GM11168 (cell line): Measurements from ENCODE around the gene IL27RA.

Experiments used
- in situ Hi-C: fragments of 300-500 bp; cut with MboI; formaldehyde crosslinking; loops from one replicate; pipeline ENCODE4 v1.12.0; 2022; ENCODE audit warnings: low sequenced_read_pairs; ENCODE audit not compliant: unreplicated experiment

Gene IL27RA

DNA sequence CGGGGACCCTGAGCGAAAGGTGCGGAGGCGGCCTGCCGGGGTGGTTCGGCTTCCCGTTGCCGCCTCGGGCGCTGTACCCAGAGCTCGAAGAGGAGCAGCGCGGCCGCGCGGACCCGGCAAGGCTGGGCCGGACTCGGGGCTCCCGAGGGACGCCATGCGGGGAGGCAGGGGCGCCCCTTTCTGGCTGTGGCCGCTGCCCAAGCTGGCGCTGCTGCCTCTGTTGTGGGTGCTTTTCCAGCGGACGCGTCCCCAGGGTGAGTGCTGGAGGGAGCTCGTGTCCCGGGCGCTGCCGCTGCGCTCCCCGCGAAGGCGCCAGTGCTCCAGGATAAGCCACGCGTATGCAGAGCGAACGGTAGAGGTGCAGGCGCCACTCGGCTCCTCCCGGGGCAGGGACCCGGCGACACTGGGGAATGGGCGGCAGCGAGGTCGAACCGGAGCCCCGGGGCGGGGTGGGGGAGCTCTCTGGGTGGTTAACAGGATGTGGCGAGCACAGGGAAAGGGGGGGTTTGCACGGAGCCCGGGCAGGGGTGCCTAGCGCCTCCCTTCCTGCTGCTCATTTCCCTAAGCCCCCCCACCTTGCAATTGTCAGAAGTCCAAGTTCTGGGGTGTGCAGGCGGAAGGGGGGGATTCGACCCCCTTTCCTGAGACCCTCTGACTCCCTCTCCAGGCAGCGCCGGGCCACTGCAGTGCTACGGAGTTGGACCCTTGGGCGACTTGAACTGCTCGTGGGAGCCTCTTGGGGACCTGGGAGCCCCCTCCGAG is at the start of gene IL27RA:
Gene IL27RA (plus strand): TSS at position 44 of the 762 bp plus-strand sequence. CDS start 111 bp downstream, at position 155.
- in situ Hi-C loops: no loop called here

DNA sequence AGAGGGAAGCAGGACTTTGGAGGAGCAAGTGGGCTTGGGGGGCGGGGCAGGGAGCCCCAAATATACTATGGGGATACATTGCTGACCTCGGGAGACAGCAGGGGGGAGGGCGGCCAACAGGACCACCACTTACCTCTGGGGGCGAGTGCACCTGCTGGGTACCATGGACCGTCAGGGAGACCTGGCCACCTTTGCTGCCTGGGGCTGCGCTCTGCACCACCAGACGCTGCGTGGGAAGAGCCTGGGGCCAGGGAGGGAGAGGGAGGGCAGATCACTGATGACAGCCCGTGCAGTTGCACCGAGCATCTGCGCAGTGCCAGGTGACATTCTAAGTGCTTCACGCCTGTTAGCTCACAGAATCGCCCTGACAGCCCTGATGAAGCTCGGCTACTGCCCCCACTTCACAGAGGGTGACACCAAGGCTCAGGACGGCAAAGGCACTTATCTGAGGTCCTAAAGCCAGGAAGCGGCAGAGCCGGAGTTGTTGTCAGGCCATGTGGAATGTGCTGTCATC is 49.5 kb upstream of the IL27RA start:
- in situ Hi-C loops: no loop called here

DNA sequence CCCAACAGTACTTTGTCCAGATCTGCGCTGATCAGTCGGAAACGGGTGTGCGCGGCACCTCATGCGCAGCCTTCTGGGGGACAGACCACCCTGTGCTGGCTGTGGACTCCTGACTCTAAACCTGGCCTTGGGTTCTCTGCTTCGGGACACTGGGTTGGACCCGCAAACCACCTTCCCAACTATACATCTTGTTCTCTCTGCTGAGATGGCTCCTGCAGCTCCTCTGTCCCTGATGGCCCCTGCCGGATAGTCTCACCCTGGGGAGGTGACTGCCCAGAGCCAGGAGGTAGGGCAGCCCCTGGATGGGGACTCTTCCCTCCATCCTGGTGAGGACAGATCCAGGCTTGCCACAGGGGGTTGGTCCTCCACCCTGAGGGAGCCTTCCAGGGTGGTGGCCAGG is 48.8 kb upstream of the IL27RA start:
- in situ Hi-C loops: no loop called here

DNA sequence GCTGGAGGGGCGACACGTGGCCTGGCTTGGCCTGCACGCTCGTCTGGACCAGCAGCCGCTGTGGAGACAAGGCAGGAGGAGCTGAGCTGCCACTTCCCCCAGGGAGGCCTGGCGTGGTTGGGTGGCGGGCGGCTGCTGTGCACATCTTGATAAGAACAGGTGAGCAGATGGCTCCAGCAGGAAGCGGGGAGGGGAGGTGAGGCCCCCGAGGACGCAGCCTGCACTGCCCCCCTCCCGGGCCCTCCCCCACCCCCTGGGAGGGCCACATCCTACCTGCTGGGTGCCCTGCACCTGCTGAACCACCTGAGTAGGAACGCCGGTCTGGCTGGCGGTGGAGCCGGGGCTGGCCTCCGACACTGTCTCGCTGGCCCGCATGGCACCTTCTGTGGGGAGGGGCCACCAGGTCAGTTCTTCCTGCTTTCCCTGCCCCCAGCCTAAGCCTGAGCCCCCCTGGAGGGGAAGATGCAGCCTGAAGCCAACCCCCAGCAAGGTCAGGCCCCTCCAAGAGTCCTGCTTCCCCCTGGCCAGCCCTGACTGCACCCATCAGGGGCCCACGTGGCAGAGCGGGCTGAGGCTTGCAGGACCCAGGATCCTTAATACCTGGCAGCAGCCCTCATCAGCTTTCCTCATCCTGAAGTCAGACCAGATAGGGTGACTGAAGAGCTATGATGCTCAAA is 48.2 kb upstream of the IL27RA start:
- in situ Hi-C loops: no loop called here

DNA sequence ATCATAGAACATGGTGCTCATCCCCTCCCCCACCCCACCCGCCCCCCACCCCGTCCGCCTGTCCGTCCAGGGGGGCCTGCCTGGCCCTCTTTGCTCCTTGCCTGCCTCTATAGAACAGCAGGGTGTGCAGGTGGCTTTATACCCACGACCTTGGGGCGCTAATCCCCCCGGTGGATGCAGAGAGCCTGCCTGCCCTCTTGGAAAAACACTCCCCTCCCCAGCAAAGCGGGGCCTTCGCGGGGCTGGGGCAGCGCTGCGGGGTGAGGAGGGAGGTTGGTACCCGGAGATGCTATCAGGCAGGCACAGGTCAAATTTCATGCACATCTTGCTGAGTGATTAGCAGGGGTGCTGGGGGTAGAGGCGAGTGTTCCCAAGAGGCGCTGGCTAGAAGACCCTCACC is 47.4 kb upstream of the IL27RA start:
- in situ Hi-C loops: no loop called here

DNA sequence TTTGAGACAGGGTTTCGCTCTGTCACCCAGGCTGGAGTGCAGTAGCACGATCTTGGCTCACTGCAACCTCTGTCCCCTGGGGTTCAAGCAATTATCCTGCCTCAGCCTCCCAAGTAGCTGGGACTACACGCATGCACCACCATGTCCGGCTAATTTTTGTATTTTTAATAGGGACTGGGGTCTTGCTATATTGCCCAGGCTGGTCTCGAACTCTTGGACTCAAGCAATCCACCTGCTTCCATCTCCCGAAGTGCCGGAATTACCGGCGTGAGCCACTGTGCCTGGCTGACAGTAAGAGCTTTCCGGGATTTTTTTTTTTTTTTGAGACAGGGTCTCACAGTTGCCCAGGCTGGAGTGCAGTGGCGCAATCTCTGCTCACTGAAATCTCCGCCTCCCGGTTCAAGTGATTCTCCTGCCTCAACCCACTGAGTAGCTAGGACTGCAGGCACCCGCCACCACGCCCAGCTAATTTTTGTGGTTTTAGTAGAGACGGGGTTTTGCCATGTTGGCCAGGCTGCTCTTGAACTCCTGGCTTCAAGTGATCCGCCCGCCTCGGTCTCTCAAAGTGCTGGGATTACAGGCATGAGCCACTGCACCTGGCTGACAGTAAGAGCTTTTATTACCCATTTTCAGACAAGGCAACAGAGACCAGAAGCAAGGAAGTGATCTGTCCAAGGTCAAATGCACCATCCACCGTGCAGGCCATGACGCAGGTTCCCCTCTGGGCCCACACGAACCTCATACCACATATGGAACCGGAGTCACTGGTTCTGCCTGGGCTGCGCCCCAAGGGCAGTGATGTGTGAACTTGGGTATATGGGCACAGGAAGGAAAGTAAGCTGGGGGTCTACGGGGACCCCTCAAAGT is 46.5 kb upstream of the IL27RA start:
- in situ Hi-C loops: no loop called here

DNA sequence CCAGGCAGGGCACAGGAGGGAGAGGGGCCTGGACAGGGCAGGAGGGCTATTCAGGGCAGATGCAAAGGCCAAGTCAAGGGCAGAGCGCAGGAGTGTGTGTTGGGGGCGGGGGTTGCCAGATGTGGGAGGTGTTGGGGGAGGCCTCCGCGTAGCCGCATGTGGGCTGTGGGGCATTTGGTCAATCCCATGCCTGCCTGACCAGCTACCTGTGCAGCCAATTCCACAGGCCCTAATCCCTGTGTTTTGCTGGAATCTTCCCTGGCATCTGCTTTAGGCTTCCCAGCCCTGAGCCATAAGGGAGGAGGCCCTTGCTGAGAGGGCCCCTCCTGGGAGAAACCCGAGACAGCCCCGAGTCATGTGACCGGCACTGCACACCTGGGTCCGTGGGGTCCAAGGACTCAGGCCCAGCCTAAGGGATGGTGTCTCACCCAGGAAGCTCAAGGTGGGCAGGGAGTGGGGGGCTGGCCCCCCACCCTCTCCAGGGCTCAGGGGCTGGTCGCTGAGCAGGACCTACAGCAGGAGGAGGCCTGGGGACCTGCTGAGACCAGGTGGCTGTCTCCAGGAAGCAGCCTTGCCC is 45.7 kb upstream of the IL27RA start:
- in situ Hi-C loops: no loop called here

DNA sequence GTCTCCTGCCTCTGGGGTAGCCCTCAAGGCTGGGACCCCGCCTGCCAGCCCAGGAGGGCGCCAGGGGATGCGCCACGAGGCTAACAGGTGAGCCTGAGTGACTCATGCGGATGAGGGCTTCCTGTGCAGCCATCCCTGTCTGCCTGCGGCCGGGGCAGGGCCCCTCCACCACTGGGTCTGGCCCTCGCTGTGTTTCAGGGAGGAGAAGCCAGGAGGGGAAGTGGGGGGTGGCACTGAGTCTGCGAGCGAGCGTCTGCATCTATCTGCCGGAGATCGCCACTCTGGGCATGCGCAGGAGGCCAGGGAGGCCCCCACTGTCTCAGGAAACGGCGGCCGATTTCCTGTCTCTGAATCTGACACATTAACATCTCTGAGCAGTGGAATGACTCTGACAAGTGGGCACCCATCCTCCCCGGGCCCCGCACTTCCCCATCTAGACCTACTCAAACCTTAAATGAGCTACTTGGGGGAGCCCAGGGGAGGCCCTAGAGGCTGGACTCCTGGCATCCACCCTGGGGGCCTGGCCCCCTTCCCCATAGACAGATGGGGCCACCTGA is 45.1 kb upstream of the IL27RA start:
- in situ Hi-C loops: no loop called here

DNA sequence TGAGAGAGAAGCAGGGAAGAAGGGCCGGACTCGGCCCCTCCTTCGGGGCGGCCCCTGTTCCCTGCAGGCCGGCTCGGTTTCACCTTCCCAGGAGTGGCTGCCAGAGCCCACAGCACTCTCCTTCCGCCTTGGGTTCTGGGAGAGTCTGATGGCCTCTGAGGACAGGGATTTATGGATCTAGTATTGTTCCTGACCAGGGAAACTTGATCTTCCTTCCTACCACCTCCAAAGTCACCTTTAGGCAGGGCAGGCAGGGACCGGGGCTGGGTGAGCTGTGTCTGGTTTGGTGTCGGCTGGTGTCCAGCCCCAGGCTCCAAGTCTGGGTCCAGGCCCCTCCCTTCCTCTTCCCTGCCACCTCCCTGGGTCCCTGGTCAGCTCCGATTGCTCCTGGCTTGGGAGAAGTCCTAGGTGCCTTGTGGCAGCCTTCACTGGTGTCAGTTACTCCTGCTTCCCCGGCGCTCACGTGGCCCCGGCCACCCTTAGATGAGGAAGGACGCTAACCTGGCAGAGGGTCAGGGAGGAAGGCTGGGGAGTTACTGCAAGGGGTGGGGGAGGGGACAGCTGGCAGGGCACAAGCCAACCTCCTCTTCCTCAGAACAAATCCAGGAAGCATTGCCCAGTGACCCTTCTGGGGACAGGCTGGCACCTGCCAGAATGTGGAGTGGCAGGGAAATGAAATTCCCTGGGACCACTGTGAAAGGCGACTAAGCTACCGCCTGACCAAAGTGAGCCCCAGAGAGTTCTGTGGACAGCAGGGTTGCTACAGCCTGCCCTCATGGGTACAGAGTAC is 44.3 kb upstream of the IL27RA start:
- in situ Hi-C loops: no loop called here

DNA sequence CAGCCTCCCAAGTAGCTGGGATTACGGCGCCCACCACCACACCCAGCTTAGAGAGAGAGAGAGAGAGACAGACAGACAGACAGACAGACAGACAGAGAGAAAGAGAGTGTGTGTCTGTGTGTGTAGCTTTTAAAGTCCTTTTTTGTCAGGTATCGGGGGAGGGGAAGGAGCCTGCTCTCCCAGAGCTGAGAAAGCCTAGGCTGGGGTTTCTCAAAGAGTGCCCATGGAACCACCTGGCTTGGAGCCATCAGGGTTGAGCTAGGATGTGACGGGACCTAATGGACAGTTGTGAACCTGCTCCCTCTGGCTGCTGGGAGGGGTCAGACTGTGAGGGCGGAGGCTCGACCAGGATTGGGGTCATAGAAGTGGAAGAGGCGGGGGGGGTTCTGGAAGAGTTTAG is 42.1 kb upstream of the IL27RA start:
- in situ Hi-C loops: no loop called here

DNA sequence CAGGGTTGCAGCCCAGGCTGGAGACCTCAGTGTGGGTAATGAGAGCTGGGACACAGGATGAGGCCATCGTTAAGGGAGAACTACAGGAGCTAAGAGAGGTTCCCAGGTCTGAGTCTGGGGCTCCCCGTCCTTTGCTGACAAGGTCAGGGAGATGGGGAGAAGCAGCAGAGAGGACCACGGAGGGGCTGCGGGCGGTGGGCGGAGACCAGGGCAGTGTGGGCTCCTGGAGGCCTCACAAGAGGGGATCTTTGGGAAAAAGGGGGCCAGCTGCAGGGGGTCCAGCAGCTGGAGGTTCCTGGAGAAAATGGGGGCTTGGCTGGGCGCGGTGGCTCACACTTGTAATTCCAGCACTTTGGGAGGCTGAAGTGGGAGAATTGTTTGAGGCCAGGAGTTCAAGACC is 41.5 kb upstream of the IL27RA start:
- in situ Hi-C loops: no loop called here

DNA sequence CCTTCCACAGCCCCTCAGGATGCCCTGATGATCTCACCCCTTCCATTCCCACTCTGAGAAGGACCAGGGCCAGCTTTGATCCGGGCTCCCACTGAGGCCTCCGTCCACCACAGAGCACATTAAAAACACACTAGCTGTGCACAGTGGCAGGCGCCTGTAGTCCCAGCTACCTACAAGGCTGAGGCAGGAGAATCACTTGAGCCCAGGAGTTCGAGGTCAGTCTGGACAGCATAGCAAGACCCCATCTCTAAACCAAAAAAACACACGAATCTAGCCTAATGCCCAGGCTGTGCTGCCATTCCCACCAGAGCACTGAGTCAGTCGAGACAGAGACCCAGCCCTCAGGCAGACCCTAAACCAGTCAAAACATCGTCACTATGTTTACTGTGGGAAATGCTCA is 39.5 kb upstream of the IL27RA start:
- in situ Hi-C loops: no loop called here

DNA sequence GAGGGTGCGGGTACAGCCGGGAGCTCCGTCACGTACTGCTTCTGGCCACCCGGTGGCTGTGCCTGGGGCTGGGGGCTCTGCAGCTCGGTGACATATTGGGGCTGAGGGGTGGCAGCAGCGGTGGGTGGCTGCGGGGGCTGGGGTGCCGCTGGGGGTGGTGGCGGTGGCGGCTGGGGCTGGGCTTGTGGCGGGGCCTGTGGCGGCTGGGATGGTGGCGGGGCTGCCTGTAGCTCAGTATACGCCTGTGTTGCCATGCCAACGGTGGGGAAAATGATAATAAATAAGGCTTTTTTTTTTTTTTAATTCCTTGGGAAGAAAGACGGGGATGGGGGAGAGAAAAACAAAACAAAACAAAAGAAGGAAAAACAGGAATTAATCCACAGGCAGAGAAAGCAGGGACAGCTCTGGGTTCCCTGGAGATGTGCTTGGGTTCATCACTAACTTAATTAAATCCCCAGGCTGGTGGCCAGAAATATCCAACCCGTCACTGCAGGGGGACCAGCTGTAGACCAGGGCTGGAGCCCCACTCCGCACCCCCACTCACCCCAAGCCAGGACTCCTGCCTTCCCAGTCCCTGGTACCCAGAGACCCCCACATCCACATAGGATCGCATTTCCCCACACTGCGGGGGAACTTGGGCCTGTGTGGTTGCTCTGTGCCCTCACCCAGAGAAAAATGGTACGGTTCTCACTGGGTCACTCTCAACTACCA is 37.8 kb upstream of the IL27RA start:
- in situ Hi-C loops: no loop called here

DNA sequence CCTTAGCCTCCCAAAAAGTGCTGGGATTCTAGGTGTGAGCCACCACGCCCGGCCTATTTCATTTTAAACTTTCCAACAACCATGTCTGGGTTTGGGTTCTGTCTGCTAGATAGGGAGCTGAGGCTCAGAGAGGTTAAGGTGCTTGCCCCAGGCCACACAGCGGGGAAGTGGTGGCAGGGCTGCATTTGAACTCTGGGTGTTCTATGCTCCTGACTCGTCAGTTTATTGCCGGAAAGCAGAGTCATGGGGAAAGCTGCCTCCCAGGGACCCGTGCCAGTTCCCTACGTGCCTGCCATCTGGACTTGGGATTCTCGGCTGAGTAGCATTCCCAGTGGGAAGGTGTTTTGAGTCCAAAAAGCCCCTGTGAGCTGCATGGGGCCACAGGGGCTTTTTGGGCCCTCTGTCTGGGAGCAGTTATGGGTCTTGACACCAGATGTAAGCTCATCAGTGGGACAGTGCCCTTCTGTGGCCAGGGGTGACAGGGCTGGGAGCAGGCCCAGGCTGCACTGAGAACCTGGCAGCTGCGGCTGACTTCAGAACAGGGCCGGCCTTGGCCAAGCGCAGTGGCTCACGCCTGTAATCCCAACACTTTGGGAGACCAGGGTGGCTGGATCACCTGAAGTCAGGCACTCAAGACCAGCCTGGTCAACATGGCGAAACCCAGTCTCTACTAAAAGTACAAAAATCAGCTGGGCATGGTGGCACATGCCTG is 36.4 kb upstream of the IL27RA start:
- in situ Hi-C loops: no loop called here

DNA sequence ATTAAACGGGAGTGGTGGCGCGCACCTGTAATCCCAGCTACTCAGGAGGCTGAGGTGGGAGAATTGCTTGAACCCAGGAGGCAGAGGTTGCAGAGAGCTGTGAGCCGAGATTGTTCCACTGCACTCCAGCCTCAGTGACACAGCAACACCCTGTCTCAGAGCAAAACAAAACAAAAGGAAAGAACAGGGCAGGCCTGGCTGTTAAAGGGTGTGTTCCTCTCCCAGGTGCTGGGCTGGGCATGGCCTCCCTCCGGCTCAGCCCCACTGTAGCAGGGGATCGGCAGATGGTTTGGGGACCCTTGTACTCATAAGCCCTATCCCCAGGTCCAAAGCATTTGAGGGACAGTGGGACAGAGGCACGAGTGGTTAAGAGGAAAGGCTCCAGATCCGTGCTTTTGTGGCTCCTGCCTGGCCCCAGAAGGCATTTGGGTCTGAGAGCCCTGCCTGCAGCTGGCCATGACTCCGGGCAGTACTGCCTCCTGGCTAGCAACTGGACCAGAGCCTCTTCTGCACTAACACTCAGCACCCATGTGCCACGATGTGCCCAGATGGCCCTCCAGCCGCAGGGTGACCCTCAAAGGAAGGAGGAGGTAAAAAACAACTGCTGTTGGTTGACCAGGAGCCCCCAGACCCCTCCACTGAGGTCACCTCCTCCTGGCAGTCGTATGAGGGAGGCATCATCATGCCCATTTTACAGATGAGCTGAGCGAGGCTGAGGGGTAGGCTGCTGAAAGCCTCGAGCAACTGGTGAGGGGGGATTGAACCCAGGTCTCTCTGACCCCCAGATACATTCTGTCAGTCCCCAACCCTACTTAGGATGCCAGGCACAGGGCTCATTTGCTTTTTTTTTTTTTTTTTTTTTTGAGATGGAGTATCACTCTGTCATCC is 35.4 kb upstream of the IL27RA start:
- in situ Hi-C loops: no loop called here

DNA sequence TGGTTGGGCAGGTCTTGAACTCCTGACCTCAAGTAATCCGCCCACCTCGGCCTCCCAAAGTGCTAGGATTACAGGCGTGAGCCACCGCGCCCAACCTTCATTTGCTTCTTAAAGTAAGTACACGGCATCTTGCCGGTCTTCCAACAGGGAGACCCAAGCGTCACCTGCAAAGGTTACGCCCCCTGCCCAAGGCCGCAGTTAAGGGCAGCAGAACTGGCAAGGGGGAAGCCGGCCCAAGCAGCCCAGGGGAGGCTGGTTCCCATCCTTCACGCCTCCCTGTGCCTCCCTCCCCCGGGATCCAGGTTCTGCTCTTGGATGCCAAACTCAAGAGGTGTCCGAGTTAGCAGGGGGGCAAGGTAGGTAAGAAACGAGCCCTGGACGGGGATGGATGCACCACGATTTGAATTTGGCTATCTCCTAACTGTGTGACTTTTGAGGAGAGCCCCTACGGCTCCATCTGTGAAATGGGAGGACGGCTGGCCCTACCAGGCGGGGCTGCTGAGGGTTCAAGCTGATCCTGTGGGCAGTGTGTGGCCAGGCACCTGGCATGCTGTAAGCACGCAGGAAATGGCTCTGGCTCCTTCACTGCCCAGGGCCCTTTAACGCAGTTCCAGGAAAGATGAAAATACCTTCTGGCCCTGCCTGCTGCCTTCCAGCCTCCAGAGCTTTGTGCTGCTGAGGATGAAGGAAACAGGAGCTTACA is 34.5 kb upstream of the IL27RA start:
- in situ Hi-C loops: no loop called here

DNA sequence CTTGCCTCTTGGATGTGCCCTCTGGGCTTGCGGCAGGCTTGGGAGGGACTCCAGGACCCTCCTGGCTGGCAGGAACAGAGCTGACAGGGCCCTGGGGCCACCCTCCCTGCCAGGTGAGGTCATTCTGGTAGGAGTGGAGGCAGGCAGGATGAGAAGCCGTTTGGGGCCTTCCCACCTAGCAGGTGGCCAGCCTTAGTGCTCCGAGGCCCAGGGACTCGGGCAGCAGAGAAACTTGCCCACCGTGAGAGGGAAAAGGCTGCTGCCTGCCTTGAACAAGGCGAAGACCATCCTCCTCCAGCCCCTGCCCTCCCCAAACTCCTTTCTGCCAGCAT is 34.0 kb upstream of the IL27RA start:
- in situ Hi-C loops: no loop called here
